AG04449 (cell line): ENCODE results near the gene EIF1.

Experiments
- CTCF ChIA-PET: fragments of 350-600 bp; formaldehyde crosslinking; extraction: SDS; loops from one replicate; lab custom pipeline; 2021; ENCODE audit warnings: antibody characterized with exemption; lab: Yijun Ruan, JAX
- POLR2A ChIA-PET: fragments of 400-600, 350-600 bp; formaldehyde crosslinking; extraction: SDS; loops from one replicate; lab custom pipeline; 2020; ENCODE audit warnings: antibody characterized with exemption, inconsistent platforms; lab: Yijun Ruan, JAX
- DNase-seq: peaks from one replicate; pipeline ENCODE4 v3.0.0-alpha.2; 2010; ENCODE audit warnings: low read depth, low spot score
- H3K4me3 ChIP-seq: 2 replicates; pipeline ENCODE4 v1.5.1; 2011; ENCODE audit warnings: low read depth, mild to moderate bottlenecking, control low read depth, low read length
- TF ChIP-seq, protein P1 (sequence below): IDR thresholded peaks from one replicate; pipeline ENCODE4 v1.5.1; 2011; ENCODE audit warnings: mild to moderate bottlenecking, moderate library complexity, low read length, control low read depth, inconsistent platforms; ENCODE audit not compliant: insufficient read depth; ENCODE audit errors: missing control alignments

EIF1 gene

DNA sequence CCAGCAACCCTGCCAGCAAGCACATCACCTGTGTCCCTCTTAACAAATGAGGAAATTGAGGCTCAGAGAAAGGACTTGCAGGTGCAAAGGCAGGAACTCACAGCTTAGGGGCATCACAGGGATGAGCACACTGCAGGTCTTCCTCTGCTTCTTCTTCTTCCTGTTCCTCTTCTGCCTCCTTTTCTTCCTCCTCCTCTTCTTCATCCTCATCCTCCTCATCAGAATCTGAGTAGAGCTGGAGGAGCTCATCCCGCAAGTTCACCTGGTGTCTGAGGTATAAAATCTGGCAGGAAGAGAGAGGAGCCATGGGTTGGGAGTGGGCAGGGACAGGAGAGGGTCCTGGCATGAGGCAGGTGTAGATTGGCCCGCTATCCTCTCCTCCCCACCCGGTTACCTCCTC, 43.2 kb downstream of the EIF1 start:
- TF ChIP-seq, protein P1, sequence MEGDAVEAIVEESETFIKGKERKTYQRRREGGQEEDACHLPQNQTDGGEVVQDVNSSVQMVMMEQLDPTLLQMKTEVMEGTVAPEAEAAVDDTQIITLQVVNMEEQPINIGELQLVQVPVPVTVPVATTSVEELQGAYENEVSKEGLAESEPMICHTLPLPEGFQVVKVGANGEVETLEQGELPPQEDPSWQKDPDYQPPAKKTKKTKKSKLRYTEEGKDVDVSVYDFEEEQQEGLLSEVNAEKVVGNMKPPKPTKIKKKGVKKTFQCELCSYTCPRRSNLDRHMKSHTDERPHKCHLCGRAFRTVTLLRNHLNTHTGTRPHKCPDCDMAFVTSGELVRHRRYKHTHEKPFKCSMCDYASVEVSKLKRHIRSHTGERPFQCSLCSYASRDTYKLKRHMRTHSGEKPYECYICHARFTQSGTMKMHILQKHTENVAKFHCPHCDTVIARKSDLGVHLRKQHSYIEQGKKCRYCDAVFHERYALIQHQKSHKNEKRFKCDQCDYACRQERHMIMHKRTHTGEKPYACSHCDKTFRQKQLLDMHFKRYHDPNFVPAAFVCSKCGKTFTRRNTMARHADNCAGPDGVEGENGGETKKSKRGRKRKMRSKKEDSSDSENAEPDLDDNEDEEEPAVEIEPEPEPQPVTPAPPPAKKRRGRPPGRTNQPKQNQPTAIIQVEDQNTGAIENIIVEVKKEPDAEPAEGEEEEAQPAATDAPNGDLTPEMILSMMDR, result no peak
- POLR2A ChIA-PET, result interaction anchor here (0.6 kb wide), 1 partner anchor 130 kb away, joined by 3 read pairs; no protein-coding TSS in a partner anchor
- no peak overlapping the region for H3K4me3 ChIP-seq
- no peak for DNase-seq
- CTCF ChIA-PET, result interaction anchor here (0.5 to 1.8 kb wide), 7 partner anchors 9 to 70 kb away, joined by 3 to 9 read pairs (median 3); no protein-coding TSS in a partner anchor

DNA sequence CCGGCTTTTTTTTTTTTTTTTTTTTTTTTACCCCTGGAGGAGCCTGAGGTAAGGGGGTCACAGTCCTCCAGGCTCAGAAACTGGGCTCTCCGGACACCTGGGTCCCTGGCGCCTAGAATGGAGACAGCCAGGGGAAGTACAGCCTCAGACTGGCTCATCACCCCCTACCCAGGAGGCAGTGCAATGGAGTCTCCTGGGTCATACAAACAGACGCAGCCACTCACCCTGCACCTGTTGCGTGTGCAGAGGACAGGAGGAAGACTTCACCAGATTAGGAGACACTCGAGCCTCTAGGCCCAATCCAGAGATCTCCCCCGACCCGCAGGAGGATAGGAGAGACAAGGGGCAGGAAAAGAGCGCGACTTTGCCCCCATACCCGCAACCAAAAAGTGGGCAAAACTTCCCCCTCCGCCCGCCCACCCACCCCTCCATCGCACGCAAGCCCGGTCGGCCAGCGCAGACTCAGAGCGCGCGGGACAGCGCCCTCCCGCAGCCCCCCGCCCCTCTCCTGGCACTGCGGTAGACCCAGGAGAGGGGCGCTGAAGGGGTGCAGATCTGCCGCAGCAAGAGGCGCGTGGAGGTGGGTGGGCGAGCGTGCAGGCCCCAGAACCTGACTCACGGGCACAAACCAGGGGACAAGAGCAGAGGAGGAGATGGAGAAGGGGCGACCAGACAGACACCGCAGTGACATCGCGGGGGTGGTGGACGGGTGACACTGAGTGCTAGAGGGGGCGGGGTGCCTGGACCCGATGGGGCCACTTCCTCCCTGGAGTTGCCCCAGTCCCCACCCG, 44.9 kb downstream of the EIF1 start:
- DNase-seq, result no peak
- ChIA-PET CTCF (interaction anchor here (0.9 to 4.9 kb wide), 6 partner anchors 8 to 226 kb away, joined by 3 to 189 read pairs (median 6); no protein-coding TSS in a partner anchor), POLR2A (interaction anchor here (0.9 kb wide), 1 partner anchor 53 kb away, joined by 3 read pairs; the partner anchor contains the start of gene JUP)
- H3K4me3 ChIP-seq, result no peak overlapping the region
- TF ChIP-seq, protein P1, result no peak

DNA sequence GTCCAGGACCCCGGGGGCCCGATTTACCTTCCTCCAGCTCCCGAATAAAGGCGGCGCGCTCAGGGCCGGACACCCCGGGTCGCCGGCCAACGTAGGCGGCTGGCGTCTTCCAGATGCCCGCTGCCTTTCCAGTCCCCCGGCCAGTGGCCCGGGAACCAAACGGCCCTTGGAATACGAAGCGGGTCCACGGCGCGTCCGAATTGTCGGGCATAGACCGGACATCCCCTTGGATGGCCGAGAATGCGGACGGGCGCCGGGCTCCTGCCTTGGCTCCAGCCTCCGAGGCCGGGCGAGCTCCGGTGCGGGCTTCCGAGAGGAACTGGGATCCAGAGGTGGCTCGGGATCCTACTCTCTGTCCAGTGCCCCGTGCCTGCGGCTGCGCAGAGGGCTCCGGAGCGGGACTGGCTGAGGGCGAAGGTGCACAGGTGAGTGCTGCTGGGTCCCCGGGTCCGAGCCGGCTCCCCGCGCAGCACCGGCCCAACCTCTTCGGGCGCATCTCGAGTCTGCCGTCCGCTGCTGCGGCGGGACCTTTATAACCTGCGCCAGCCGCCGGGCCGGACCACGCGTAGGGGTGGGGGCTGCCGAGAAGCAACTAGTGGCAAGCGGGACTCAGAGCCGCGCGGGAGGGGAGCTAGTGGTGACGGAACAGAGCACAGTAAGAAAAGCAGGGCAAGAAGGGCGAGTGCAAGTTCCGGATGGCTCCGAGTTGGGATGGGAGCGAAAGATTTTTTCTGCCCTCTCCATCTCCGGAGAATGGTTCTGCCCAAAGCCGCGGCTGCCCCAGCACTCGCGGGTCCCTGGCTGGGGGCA, 45.7 kb downstream of the EIF1 start, which contains the start of gene HAP1:
TSS of gene HAP1 (minus strand) at position 505 of the 810 bp plus-strand sequence. CDS start at position 496, 9 bp downstream.
- ChIA-PET CTCF (interaction anchor here (1.3 to 4.9 kb wide), 5 partner anchors 9 to 225 kb away, joined by 3 to 189 read pairs (median 6); no protein-coding TSS in a partner anchor), POLR2A (interaction anchor here (0.9 kb wide), 1 partner anchor 52 kb away, joined by 3 read pairs; the partner anchor contains the start of gene JUP)
- no peak for DNase-seq
- peak within 1 kb of the TSS; percentile 41 for H3K4me3 ChIP-seq
- TF ChIP-seq, protein P1, result no peak

DNA sequence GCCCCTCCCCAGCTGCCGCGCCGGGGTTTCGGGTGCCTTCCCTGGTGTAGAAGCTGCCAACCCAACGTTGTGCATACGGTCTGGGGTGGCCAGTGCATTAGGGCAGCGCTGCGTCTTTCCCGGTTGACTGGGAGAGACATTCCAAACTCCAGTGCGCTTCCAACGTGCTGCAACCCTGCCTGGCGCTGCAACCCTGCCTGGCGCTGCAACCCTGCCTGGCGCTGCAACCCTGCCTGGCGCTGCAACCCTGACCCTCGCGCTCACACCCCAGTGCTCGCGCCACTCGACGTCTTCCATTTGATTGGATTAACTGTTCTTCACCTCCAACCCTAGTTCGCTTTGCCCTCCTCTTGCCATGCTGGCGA, 46.2 kb downstream of the EIF1 start:
- CTCF ChIA-PET, result interaction anchor here (0.8 to 4.9 kb wide), 8 partner anchors 9 to 228 kb away, joined by 3 to 189 read pairs (median 4); no protein-coding TSS in a partner anchor

DNA sequence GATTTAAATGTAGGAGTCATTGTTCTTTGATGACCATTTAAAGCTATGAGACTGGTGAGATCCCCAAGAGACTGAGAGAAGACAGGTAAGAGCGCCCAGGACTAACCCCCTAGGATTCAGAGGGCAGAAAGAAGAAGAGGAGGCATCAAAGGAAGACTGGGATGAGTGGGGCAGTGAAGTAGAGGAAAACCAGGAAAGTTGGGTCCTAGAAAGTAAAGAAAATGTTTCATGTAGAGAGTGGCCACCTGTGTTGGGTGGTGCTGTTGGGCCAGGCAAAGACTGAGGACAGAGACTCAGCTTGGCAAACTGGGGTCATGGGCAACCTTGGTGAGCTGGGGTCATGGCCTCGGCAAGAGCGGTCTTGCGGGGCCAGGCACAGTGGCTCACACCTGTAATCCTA, 47.1 kb downstream of the EIF1 start:
- TF ChIP-seq, protein P1, result no peak
- ChIA-PET POLR2A (no interaction called here), CTCF (interaction anchor here (0.8 to 4.9 kb wide), 6 partner anchors 11 to 227 kb away, joined by 3 to 189 read pairs (median 4); no protein-coding TSS in a partner anchor)
- H3K4me3 ChIP-seq, result no peak overlapping the region
- DNase-seq, result no peak

More for the DNA sequence above, 46.2 kb downstream of the EIF1 start:
- POLR2A ChIA-PET, result no interaction called here
- DNase-seq, result no peak
- TF ChIP-seq, protein P1, result no peak
- peak overlapping the region; percentile 41 for H3K4me3 ChIP-seq
